Adrenal gland (tissue), 5 donors: ENCODE results near the gene RNF40.

Experiments used
- CTCF ChIP-seq, 6 experiments: fragments of 450-650 bp in 4 of 6; fragments of 200-600 bp in 2 of 6; sonication (generic) in 1 of 6; IDR thresholded peaks; 1 replicate in 5 of 6; 2 replicates in 1 of 6; pipeline versions ENCODE4 v1.5.1 to v1.8.0; 2016 to 2021; ENCODE audit warnings: antibody characterized with exemption in 6 of 6, mild to moderate bottlenecking in 2 of 6, moderate library complexity in 1 of 6
- POLR2A ChIP-seq, 2 donors: fragments of 450-650 bp; IDR thresholded peaks; one replicate each; pipeline ENCODE4 v1.6.1; 2017; ENCODE audit warnings: antibody characterized with exemption in 2 of 2, mild to moderate bottlenecking in 2 of 2, moderate library complexity in 1 of 2
- donor health status: DM: no; HTN: no; CAD: no.

- no peak for TF ChIP-seq CTCF (IDR thresholded peaks at IDR 0.05)
- no peak for TF ChIP-seq POLR2A (IDR thresholded peaks at IDR 0.05)
Observed at GRCh38 chr16:30779596-30779995, 17.5 kb downstream of the RNF40 start.
